Measurements from ENCODE around the gene GATD1. TPM values are rescaled to one million over a fixed set of nuclear protein-coding genes. Genes with fewer than 3 reads are reported as not detected.

Gene GATD1
- total and polyA plus RNA-seq, 9 of the 15 experiments (the other 6 are each of a cell fraction or from before 2014, with no cell fraction given): 2.8 to 144 (median 36.9) TPM

DNA sequence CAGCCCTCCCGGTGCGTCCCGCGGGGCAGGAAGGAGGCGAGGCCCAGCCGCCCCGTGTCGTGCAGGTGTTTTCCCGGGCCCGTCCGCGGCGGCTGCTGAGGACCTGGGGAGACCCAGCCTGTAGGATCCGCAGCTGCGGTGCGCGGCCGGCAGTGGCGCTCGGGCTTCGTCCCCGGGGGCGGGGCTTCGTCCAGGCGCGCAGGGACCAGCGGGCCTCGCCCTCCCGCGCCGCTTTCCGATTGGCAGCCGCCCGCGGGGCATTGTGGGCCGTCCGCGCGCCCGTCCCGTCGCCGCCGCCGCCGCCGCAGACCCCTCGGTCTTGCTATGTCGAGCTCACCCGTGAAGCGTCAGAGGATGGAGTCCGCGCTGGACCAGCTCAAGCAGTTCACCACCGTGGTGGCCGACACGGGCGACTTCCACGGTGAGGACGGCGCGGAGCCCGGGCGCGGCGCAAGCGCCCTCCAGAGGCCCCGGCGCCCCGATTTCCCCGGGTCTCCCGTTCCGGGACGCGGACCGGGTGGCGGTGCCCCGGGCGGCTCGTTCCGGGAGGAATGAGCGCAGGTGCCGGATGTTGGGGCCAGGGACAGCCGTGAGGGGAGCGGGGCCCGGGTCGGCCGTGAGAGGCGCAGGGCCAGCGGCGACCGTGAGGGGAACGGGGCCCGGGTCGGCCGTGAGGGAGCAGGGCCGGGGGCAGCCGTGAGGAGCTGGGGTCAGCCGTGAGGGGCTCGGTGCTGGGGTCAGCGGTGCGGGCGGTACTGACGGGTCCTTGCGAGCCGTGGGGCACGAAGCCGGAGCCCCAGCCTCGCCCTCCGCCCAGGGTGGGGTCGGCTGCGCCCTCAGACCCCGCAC is 29.9 kb downstream of the GATD1 start, which contains the start of gene TALDO1 (continued):
- TF ChIP-seq, protein P1, sequence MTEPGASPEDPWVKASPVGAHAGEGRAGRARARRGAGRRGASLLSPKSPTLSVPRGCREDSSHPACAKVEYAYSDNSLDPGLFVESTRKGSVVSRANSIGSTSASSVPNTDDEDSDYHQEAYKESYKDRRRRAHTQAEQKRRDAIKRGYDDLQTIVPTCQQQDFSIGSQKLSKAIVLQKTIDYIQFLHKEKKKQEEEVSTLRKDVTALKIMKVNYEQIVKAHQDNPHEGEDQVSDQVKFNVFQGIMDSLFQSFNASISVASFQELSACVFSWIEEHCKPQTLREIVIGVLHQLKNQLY (CRISPR knock-in tag; conservative IDR thresholded peaks at IDR 0.05): no peak
- TF ChIP-seq, protein P2, sequence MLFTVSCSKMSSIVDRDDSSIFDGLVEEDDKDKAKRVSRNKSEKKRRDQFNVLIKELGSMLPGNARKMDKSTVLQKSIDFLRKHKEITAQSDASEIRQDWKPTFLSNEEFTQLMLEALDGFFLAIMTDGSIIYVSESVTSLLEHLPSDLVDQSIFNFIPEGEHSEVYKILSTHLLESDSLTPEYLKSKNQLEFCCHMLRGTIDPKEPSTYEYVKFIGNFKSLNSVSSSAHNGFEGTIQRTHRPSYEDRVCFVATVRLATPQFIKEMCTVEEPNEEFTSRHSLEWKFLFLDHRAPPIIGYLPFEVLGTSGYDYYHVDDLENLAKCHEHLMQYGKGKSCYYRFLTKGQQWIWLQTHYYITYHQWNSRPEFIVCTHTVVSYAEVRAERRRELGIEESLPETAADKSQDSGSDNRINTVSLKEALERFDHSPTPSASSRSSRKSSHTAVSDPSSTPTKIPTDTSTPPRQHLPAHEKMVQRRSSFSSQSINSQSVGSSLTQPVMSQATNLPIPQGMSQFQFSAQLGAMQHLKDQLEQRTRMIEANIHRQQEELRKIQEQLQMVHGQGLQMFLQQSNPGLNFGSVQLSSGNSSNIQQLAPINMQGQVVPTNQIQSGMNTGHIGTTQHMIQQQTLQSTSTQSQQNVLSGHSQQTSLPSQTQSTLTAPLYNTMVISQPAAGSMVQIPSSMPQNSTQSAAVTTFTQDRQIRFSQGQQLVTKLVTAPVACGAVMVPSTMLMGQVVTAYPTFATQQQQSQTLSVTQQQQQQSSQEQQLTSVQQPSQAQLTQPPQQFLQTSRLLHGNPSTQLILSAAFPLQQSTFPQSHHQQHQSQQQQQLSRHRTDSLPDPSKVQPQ (CRISPR knock-in tag; IDR thresholded peaks at IDR 0.05; ENCODE audit: borderline replicate concordance): no peak
- TF ChIP-seq RBFOX2 (IDR thresholded peaks at IDR 0.05; ENCODE audit: low read depth, low read length) (peak; percentile 98), POLR2AphosphoS5 (IDR thresholded peaks at IDR 0.05; ENCODE audit: control insufficient read depth, insufficient read depth, low read depth, low read length) (peak; percentile 77; the same call in 1 of the 2 replicates), ZNF408 (CRISPR knock-in tag; IDR thresholded peaks at IDR 0.05; ENCODE audit: low read depth) (no peak), PRMT5 (CRISPR knock-in tag; IDR thresholded peaks at IDR 0.05) (no peak), NFE2L1 (tag; IDR thresholded peaks at IDR 0.05; ENCODE audit: borderline replicate concordance, low read depth) (no peak), MAFG (tag; conservative IDR thresholded peaks at IDR 0.05) (no peak), ZNF143 (CRISPR knock-in tag; IDR thresholded peaks at IDR 0.05) (peak; percentile 78), ZNF354B (CRISPR knock-in tag; IDR thresholded peaks at IDR 0.05) (no peak), ZNF253 (CRISPR knock-in tag; conservative IDR thresholded peaks at IDR 0.05) (no peak), RB1 (IDR thresholded peaks at IDR 0.05; ENCODE audit: low read depth) (peak; percentile 92), MEIS2 (IDR thresholded peaks at IDR 0.05; ENCODE audit: partially characterized antibody) (peak; percentile 64), ZZZ3 (IDR thresholded peaks at IDR 0.05) (no peak), TARDBP (IDR thresholded peaks at IDR 0.05) (peak; percentile 75; the same call in 1 of the 2 replicates)
- TF ChIP-seq, protein P3, sequence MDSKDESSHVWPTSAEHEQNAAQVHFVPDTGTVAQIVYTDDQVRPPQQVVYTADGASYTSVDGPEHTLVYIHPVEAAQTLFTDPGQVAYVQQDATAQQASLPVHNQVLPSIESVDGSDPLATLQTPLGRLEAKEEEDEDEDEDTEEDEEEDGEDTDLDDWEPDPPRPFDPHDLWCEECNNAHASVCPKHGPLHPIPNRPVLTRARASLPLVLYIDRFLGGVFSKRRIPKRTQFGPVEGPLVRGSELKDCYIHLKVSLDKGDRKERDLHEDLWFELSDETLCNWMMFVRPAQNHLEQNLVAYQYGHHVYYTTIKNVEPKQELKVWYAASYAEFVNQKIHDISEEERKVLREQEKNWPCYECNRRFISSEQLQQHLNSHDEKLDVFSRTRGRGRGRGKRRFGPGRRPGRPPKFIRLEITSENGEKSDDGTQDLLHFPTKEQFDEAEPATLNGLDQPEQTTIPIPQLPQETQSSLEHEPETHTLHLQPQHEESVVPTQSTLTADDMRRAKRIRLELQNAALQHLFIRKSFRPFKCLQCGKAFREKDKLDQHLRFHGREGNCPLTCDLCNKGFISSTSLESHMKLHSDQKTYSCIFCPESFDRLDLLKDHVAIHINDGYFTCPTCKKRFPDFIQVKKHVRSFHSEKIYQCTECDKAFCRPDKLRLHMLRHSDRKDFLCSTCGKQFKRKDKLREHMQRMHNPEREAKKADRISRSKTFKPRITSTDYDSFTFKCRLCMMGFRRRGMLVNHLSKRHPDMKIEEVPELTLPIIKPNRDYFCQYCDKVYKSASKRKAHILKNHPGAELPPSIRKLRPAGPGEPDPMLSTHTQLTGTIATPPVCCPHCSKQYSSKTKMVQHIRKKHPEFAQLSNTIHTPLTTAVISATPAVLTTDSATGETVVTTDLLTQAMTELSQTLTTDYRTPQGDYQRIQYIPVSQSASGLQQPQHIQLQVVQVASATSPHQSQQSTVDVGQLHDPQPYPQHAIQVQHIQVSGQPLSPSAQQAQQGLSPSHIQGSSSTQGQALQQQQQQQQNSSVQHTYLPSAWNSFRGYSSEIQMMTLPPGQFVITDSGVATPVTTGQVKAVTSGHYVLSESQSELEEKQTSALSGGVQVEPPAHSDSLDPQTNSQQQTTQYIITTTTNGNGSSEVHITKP (IDR thresholded peaks at IDR 0.05; ENCODE audit: partially characterized antibody): no peak
- TF ChIP-seq, protein P4, sequence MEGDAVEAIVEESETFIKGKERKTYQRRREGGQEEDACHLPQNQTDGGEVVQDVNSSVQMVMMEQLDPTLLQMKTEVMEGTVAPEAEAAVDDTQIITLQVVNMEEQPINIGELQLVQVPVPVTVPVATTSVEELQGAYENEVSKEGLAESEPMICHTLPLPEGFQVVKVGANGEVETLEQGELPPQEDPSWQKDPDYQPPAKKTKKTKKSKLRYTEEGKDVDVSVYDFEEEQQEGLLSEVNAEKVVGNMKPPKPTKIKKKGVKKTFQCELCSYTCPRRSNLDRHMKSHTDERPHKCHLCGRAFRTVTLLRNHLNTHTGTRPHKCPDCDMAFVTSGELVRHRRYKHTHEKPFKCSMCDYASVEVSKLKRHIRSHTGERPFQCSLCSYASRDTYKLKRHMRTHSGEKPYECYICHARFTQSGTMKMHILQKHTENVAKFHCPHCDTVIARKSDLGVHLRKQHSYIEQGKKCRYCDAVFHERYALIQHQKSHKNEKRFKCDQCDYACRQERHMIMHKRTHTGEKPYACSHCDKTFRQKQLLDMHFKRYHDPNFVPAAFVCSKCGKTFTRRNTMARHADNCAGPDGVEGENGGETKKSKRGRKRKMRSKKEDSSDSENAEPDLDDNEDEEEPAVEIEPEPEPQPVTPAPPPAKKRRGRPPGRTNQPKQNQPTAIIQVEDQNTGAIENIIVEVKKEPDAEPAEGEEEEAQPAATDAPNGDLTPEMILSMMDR (IDR thresholded peaks at IDR 0.05 in 2 of 3, conservative IDR thresholded peaks at IDR 0.05 in 1 of 3; ENCODE audit: insufficient read depth in 2 of 3, low read depth in 1 of 3, low read length in 3 of 3): peak in 2 of 3 experiments; percentile 21 to 32; a peak in 3 of 6 replicates

Measured in K562 (cell line).